HG03432 (cell line): Measurements from ENCODE around the gene WDPCP.
A peak's percentile ranks its signal among the peaks of the same experiment; 100 is the strongest.
"Not testable (repeated sequence)": the region's sequence is repeated elsewhere in the genome, so short reads cannot be mapped to it uniquely, and the experiment has no call there.

Source experiments
- ATAC-seq: cut with Tn5 transposase; IDR thresholded peaks from one replicate; pipeline ENCODE4 v1.9.1; 2021; ENCODE audit warnings: mild to moderate bottlenecking, moderate library complexity; ENCODE audit not compliant: unreplicated experiment

The WDPCP gene

DNA sequence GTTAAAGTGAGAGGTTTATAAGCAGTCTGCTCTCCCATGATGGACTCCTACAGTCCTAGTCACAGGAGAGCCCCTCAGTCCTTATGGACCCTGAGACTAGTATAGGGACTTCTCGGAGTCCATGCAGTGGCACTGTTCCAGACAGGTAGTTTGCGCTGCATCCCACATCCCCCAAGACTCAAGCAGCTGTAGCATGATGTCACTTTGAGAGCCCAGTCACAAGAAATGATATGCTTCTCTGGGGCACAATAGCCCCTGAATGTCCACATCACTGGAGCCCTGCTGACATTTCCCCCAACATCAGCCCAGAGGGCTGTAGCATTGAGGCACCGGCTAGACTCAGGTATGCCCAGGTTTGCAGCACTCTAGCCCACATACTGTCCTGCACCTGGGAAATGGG lies 317.6 kb downstream of the WDPCP start:
- no peak for ATAC-seq

DNA sequence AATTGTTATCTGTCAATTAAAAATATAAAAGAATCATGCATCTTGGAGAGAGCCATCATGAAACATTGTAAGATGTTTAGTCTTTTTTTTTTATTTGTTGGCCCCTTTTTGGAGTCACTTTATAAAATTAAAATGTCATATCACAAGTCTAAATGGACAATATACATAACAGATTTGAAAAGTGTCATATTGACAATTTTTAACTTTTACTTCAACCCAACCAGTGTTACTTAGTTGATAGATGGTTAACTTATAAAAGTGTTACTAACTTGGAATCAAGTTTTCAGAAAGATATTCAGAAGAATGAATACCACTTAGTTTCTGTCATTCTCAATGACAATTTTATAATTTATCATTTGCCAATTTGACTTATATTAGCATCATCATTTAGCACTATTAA lies 319.3 kb downstream of the WDPCP start:
- ATAC-seq: no peak

GRCh38 chr2:63261137-63261621 lies 327.1 kb downstream of the WDPCP start:
- ATAC-seq: no peak

GRCh38 chr2:63257473-63257872 lies 330.8 kb downstream of the WDPCP start:
- ATAC-seq: no peak

DNA sequence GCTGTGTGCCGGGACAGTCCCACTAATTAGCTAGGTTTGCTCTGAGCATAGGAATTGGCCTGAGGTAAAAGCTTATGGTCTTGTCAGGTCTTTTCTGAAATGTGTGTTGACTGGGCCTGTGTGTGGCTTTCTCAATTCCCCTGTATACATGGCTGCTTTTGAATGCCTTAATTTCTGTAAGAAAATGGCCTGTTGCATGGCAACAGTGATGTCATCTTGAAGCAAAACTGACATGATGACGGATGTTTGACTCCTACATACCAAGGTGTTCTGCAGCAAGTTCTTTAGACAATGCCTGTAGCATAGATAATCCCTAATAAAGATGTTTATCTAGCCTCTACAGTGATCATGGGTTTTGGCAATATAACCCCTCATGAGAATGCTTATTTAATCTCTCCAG lies 339.1 kb downstream of the WDPCP start:
- no peak for ATAC-seq

DNA sequence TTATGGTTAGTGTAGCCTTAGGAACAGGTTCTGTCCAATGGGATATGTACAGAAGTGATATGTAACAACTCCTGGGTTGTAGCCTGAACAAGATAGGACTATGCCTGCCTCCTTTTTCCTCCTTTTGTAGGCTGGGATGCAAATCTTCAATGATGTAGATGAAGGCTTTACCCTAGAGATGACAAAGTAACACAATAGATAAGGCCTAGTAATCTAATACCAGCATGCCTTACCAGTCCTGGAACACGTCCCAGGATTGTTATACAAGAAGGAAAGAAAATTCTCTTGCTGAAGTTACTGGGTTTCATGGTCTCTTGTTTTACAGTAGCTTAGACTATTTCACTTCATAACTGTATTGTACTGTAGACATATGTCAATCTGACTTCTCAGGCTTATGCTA lies 345.5 kb downstream of the WDPCP start:
- ATAC-seq: no peak

DNA sequence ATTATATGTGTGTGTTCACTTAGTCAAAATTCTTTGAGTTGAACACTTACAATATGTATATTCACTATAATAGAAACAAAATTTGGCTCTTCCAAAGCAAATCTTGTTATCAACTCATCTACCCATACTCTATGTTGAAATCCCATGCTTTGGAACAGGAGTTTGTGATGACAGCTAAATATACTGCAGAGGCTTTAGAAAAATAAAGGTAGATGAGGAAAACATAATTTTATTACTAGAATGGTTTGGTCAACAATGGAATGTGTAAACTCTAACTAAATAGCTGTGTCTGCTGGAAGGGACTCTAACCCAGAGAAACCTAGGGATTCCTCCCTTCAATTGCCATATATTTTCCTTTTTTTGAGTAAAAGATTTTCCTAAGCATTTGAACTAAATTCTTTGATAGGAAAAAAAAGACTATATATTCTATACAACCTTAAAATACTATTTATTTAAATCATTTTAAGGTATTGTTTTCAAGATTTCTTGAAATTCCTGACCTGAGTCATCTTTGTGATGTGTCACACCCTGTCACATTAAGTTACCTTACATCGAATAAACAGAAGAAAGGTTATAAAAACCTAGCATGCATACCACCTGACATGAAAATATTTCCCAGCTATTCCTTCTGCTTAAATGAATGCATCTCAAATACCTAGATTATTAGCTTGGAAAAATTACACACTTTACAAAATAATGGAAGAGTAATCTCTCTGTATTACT lies 362.2 kb downstream of the WDPCP start:
- ATAC-seq: no peak

DNA sequence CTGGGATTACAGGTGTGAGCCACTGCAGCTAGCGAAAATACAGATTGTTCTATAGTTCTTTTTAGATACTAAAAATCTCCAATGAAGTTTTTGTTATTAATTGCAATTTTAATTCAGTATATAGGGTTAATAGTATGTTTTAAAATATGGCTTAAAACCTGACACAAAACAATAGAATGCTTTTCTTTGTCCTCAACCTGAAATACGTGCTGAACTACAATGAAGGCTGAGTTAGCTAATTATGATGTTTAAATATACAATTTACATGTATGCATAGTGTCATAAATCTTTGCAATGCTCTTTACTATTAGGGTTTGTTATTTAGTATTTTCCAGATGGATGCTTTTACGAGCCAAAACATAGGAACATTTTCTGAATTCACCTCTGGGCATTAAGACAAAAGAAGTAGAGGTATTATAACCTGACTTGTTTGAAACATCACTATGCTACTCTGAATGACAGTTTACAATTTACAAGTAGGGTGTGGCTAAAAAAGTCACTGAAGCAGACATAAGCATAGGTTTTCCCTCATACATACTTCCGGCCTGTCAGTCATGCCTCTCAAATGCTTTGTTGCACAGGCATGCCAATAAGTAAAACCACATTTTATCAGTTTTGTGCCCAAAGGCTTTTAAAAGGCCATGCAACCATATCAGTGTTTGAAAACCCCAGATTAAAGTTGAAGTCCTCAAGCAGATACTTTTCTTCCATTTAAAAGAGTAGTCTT lies 369.3 kb downstream of the WDPCP start:
- no peak for ATAC-seq

DNA sequence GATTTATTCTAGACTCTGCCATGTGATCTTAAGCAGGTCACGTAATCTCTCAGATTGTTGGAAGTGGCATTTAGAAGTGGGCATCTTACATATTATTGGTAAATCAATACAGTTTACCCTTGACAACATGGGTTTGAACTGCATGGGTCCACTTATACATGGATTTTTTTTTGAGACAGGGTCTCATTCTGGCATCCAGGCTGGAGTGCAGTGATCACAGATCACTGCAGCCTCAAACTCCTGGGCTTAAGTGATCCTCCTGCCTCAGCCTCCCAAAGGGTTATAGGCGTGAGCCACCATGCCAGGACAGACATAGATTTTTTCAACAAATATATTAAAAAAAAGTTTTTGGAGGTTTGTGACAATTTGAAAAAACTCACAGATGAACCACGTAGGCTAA lies 393.0 kb downstream of the WDPCP start:
- no peak for ATAC-seq

DNA sequence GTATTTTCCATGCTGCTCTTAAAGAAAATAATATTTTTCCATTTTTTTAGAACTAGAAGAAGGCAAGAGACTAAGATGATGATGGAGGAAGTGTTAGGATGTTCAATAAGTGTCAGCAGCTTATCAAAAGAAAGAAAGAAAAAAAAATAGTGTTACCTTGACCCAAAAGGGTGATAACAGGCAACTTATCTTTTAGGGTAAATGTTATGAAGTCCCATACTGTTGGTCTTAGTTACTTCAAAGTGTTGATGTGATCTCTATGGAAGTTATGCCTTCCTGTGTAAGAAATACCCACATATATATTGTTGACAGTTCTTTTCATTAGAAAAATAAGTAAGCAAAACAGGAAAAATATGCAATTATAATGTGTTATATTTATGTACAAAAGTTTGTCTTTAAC lies 394.1 kb downstream of the WDPCP start:
- no peak for ATAC-seq

GRCh38 chr2:63192889-63193774 lies 395.1 kb downstream of the WDPCP start:
- ATAC-seq: no peak

GRCh38 chr2:63192169-63192888 lies 395.9 kb downstream of the WDPCP start:
- no peak for ATAC-seq

DNA sequence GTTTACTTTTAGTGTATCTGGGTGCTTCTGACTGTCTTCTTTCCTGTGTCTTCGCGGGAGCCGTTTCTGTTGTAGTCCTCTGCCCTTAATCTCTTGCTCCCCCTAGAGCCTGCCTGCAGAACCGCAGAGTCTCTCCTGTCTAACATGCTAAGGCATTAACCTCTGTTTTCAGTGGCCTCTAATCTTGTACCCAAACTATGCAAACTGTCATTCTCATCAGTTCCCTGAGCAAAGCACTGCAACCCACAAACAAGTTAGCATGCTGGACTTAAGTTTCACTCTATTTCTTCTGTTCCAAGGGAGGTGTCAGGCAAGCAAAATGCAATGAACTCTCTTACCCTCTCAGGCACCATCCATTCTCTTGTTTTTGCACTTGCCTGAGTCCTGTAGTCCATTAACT lies 399.3 kb downstream of the WDPCP start:
- peak; percentile 84 for ATAC-seq

GRCh38 chr2:63186331-63186730 lies 401.9 kb downstream of the WDPCP start:
- no peak for ATAC-seq

GRCh38 chr2:63163161-63163820 lies 425.0 kb downstream of the WDPCP start:
- ATAC-seq: no peak

DNA sequence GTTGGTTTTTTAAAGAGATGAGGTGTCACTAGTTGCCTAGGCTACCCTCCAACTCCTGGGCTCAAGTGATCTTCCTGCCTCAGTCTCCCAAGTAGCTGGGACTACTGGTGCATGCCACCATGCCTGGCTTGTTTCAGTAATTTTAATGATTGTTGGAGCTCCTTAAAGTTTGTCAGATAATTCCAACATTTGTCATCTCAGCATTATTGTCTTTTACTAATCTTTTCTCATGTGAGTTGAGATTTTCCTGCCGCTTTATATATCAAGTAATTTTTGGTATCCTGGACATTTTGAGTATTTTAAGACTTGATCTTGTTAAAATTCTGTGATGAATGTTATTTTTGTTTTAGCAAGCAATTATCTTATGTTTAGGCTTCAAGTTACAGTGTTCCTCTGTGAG lies 429.0 kb downstream of the WDPCP start:
- no peak for ATAC-seq

- ATAC-seq: not testable (repeated sequence)
These were observed 451.6 kb downstream of the WDPCP start for GRCh38 chr2:63136683-63137082.

DNA sequence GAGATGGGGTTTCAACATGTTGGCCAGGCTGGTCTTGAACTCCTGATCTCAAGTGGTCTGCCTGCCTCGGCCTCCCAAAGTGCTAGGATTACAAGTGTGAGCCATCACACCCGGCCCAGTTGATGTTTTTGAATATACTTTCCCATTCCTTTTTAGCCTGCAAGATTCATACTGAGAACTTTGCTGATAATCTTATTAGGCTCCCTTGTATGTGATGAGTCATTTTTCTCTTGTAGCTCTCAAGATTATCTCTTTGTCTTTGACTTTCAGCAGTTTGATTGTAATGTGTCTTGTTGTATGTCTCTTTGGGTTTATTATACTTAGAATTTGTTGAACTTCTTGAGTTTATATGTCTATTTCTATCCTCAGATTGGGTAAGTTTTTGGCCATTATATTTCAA lies 456.3 kb downstream of the WDPCP start:
- no peak for ATAC-seq

GRCh38 chr2:63131196-63131595 lies 457.1 kb downstream of the WDPCP start:
- ATAC-seq: no peak

- ATAC-seq: no peak
These were observed 460.7 kb downstream of the WDPCP start for GRCh38 chr2:63127594-63127993.
